ENCODE measurements around the gene SFRP2. TPM values are rescaled to one million over a fixed set of nuclear protein-coding genes. Genes with fewer than 3 reads are reported as not detected.

SFRP2 gene
- total RNA-seq, 4 donors from 2014 or later = 0.59 to 0.86 (median 0.83) TPM; not detected in 1

DNA sequence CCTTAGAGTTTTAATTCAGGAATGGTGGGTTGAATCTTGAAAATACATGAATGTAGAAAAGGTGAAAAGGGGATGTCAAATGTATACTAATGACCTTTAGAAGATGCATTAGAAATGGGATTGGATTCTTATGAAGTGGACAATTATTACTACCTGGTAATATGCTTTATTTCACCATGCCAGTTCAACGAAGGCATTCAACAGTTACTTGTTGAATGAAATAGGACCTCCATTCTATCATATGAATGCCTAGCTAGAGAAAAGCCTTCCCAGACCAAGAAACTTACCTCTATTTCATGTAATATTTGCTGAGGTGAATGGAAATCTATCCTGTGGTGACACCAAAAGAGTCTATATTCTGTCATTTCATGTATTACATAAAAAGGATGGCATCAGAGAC lies 34.6 kb upstream of the SFRP2 start:
- no peak overlapping the region for H3K27ac ChIP-seq
- intact Hi-C loops (cut with DNase I; ENCODE audit: low total_unique reads) (no loop called here), in situ Hi-C loops (cut with MboI; ENCODE audit: low sequenced_read_pairs in 4 of 4) (no loop called here)
- no peak for TF ChIP-seq POLR2A (IDR thresholded peaks at IDR 0.05)
- H3K4me1 ChIP-seq = no peaks in the 10 kb centered on the region
- no peaks in the 10 kb centered on the region for H3K9me3 ChIP-seq
- DNase-seq (no peak), ATAC-seq (no peak)
- H3K27me3 ChIP-seq = no peaks in the 10 kb centered on the region
- H3K4me3 ChIP-seq = no peak overlapping the region
- no peaks in the 10 kb centered on the region for H3K36me3 ChIP-seq

DNA sequence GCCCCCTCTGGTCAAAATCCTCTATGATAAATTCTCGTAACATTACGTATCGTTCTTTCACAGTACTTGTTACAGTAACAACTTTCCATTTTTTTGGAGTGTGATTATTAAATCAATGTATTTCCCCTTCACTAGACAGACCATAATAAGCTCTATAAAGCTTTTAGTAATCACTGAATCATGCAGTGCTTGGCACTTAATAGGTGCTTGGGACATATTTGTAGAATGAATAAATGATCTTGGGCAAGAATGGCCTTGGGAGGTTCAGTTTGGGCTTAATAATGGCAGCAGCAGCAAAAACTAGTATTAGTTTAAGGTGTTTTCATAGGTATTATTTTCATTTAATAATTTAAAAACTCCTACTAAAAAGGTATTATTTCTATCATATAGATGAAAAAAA lies 33.4 kb upstream of the SFRP2 start:
- no peaks in the 10 kb centered on the region for H3K27me3 ChIP-seq
- intact Hi-C loops (cut with DNase I; ENCODE audit: low total_unique reads) = no loop called here
- H3K27ac ChIP-seq = no peak overlapping the region
- no peaks in the 10 kb centered on the region for H3K36me3 ChIP-seq
- in situ Hi-C loops (cut with MboI; ENCODE audit: low sequenced_read_pairs in 4 of 4) = no loop called here
- DNase-seq (no peak), ATAC-seq (no peak)
- TF ChIP-seq POLR2A (IDR thresholded peaks at IDR 0.05) = no peak
- TF ChIP-seq, protein P1, sequence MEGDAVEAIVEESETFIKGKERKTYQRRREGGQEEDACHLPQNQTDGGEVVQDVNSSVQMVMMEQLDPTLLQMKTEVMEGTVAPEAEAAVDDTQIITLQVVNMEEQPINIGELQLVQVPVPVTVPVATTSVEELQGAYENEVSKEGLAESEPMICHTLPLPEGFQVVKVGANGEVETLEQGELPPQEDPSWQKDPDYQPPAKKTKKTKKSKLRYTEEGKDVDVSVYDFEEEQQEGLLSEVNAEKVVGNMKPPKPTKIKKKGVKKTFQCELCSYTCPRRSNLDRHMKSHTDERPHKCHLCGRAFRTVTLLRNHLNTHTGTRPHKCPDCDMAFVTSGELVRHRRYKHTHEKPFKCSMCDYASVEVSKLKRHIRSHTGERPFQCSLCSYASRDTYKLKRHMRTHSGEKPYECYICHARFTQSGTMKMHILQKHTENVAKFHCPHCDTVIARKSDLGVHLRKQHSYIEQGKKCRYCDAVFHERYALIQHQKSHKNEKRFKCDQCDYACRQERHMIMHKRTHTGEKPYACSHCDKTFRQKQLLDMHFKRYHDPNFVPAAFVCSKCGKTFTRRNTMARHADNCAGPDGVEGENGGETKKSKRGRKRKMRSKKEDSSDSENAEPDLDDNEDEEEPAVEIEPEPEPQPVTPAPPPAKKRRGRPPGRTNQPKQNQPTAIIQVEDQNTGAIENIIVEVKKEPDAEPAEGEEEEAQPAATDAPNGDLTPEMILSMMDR (IDR thresholded peaks at IDR 0.05 in 4 of 5, conservative IDR thresholded peaks at IDR 0.05 in 1 of 5) = no peak
- H3K4me3 ChIP-seq = no peak overlapping the region
- H3K4me1 ChIP-seq = no peaks in the 10 kb centered on the region
- no peaks in the 10 kb centered on the region for H3K9me3 ChIP-seq

DNA sequence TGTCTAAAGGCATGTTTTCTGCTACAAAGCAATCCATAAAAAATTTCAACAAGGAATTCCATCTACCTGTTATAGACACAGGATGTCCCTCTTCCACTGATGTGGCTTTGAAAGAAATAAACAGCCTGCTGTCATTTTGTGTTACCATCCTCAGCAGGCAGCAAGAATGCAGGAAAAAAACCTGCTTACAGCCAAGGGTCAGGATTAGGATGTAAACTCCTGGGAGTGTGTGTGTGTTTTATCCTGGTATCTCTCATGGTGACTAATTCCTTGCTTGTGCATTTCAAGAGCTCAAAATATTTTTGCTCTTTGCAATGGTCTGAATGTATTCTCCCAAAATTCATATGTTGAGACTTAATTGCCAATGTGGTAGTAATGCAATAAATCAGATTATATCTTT lies 28.6 kb upstream of the SFRP2 start:
- intact Hi-C loops (cut with DNase I; ENCODE audit: low total_unique reads) (no loop called here), in situ Hi-C loops (cut with MboI; ENCODE audit: low sequenced_read_pairs in 4 of 4) (no loop called here)
- DNase-seq (no peak), ATAC-seq (no peak)
- H3K4me3 ChIP-seq = no peak overlapping the region
- no peaks in the 10 kb centered on the region for H3K4me1 ChIP-seq
- H3K27ac ChIP-seq = no peak overlapping the region
- no peaks in the 10 kb centered on the region for H3K27me3 ChIP-seq
- TF ChIP-seq, protein P1 (IDR thresholded peaks at IDR 0.05 in 4 of 5, conservative IDR thresholded peaks at IDR 0.05 in 1 of 5) = no peak
- H3K36me3 ChIP-seq = no peaks in the 10 kb centered on the region
- no peaks in the 10 kb centered on the region for H3K9me3 ChIP-seq

DNA sequence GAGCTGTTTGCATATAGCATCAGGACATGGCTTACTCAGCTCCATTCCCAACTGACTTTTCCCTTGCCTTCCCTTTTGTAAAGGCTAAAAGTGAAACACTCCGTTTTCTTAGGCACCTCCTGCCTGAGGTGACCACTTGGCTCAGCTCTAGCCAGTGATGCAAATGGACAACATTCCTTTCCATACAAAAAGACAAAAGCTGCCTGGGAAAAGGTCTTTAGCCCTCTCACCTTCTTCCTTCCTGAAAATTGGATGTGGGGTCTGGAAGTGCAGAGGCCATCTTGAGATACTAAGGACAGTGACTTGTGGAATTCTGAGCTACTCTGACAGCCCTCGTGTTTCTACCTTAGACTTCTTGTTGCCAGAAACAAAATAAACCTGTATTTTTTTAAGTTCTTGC lies 27.7 kb upstream of the SFRP2 start:
- Histone ChIP-seq H3K4me1 (no peaks in the 10 kb centered on the region), H3K9me3 (no peaks in the 10 kb centered on the region), H3K27me3 (no peaks in the 10 kb centered on the region), H3K27ac (no peak overlapping the region), H3K36me3 (no peaks in the 10 kb centered on the region), H3K4me3 (no peak overlapping the region)
- DNase-seq (no peak), ATAC-seq (no peak)
- TF ChIP-seq POLR2A (IDR thresholded peaks at IDR 0.05) = no peak
- TF ChIP-seq, protein P1 (IDR thresholded peaks at IDR 0.05 in 4 of 5, conservative IDR thresholded peaks at IDR 0.05 in 1 of 5) = no peak
- in situ Hi-C loops (cut with MboI; ENCODE audit: low sequenced_read_pairs in 4 of 4) (no loop called here), intact Hi-C loops (cut with DNase I; ENCODE audit: low total_unique reads) (no loop called here)

DNA sequence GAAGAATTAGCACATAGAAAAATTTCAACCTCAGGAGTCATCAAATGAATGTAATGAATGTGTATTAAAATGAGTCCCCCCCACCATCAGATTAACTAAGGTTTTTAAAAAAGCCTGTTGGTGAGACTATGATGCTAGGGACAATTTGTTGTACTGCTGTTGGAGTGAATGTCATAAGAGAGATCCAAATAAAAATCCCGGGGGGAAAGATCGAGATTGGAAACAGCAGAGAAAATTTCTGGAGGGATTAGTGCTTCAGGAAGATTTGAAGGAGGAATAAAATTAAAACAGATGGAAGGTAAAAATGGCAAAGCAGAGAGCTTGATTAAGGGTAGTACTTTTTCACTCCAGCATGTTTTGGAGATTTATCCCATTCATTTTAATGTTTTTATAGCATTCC lies 25.9 kb upstream of the SFRP2 start:
- H3K27ac ChIP-seq = no peak overlapping the region
- in situ Hi-C loops (cut with MboI; ENCODE audit: low sequenced_read_pairs in 4 of 4) (no loop called here), intact Hi-C loops (cut with DNase I; ENCODE audit: low total_unique reads) (no loop called here)
- no peaks in the 10 kb centered on the region for H3K9me3 ChIP-seq
- no peak for TF ChIP-seq POLR2A (IDR thresholded peaks at IDR 0.05)
- TF ChIP-seq, protein P1 (IDR thresholded peaks at IDR 0.05 in 4 of 5, conservative IDR thresholded peaks at IDR 0.05 in 1 of 5) = no peak
- no peaks in the 10 kb centered on the region for H3K4me1 ChIP-seq
- no peak for DNase-seq
- no peak for ATAC-seq
- no peak overlapping the region for H3K4me3 ChIP-seq
- no peaks in the 10 kb centered on the region for H3K27me3 ChIP-seq
- no peaks in the 10 kb centered on the region for H3K36me3 ChIP-seq
